Measurements from ENCODE around the gene PPTC7. TPM values are rescaled to one million over a fixed set of nuclear protein-coding genes. Genes with fewer than 3 reads are reported as not detected.

Gene PPTC7
- total and polyA plus RNA-seq, 2 of the 4 experiments (the other 2 are of a cell fraction), result 4.1 to 6.8 TPM

DNA sequence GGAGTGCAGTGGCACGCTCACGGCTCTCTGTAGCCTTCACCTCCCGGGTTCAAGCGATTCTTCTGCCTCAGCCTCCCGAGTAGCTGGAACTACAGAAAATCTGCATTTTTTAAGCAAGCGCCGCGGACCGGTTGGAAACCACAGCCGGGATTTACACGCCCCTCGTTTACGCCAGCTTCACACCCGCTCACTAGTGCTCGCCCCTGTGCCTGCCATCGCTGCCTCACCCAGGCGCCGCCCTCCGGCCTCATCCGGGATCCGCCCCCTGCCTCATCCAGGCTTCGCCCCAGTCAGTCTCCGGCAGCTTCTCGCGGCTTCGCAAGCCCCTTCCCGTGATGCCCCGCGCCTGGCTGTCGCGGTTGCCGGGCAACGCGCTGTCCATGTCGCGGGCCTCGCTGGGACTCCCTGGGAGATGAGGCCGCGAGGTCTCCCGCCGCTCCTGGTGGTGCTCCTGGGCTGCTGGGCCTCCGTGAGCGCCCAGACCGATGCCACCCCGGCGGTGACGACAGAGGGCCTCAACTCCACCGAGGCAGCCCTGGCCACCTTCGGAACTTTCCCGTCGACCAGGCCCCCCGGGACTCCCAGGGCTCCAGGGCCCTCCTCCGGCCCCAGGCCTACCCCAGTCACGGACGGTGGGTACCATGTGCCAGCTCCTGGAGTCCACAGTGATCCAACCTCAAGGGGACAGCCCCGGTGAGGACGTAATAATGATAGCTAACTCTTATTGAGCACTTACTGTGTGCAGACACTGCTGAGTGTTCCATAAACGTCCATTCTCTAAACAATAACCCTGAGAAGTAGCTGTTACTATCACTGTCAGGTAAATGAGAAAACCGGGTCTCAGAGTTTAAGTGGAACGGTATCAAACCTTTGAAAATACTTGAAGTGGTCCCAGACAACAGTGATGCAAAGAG is 30.9 kb upstream of the PPTC7 start, which contains the start of gene TCTN1:
TSS of gene TCTN1 (plus strand) at position 359 of the 914 bp plus-strand sequence. CDS start at position 413, 54 bp downstream.
- H2AK9ac ChIP-seq (replicated peaks; ENCODE audit: low read depth, low read length, poor library complexity), result peak within 1 kb of the TSS; percentile 34
- H2AFZ ChIP-seq (replicated peaks; ENCODE audit: low read length, poor library complexity), result peak within 1 kb of the TSS; percentile 99
- peak; percentile 100 for ATAC-seq (ENCODE audit: low read depth)
- H3K4ac ChIP-seq (ENCODE audit: low read depth, low read length), result peak within 1 kb of the TSS; percentile 82
- peak within 1 kb of the TSS; percentile 20; the same call in 1 of the 2 replicates for H2BK20ac ChIP-seq (ENCODE audit: low read depth, low read length)
- 0 out of 2 replicates have a peak within 1 kb of the TSS, but pooled peaks have one; percentile 39 for H4K91ac ChIP-seq (ENCODE audit: insufficient read depth, low read depth, low read length)
- peak within 1 kb of the TSS; percentile 82 for H4K5ac ChIP-seq (ENCODE audit: low read depth, low read length)
- peak within 1 kb of the TSS; percentile 73; the same call in 1 of the 2 replicates for H3K23ac ChIP-seq (ENCODE audit: low read depth, low read length)
- H3K9me3 ChIP-seq (ENCODE audit: control insufficient read depth, insufficient read depth, low read length), result no peaks in the 10 kb centered on the region
- peaks cover 5 to 7% of the 10 kb centered on the region in 2 experiments for H3K79me1 ChIP-seq (ENCODE audit: low read depth in 1 of 2, low read length in 2 of 2)
- no peaks in the 10 kb centered on the region for H3K4me1 ChIP-seq (ENCODE audit: control insufficient read depth, insufficient read depth, low read length)
- BruUV-seq (replicated peaks), result no TSS peak
- intact Hi-C loops (cut with micrococcal nuclease) (loop anchor here (1.0 to 5.0 kb wide), 2 partner anchors 128 to 212 kb away; partner anchors contain the start of gene PPP1CC), in situ Hi-C loops (cut with MboI; ENCODE audit: low sequenced_read_pairs) (loop anchor here (10.0 kb wide), 1 partner anchor 271 kb away; no protein-coding TSS in a partner anchor), dilution Hi-C loops (cut with HindIII; ENCODE audit: low sequenced_read_pairs, unreplicated experiment) (no loop called here)
- H2BK15ac ChIP-seq (ENCODE audit: low read depth, low read length), result no peak within 1 kb of the TSS; the same call in 2 of the 3 replicates
- peak within 1 kb of the TSS; percentile 80 for H3K56ac ChIP-seq (ENCODE audit: extremely low read depth, insufficient read depth, low read length)
- POLR2A ChIA-PET (ENCODE audit: unreplicated experiment), result interaction anchor here (0.6 kb wide), 1 partner anchor 216 kb away, joined by 8 read pairs; no protein-coding TSS in a partner anchor
- CTCF ChIA-PET, result interaction anchor here (0.7 to 0.8 kb wide), 2 partner anchors 10 to 12 kb away, joined by 3 read pairs; no protein-coding TSS in a partner anchor
- DNase-seq, result peak; percentile 91
- no peaks in the 10 kb centered on the region for H4K20me1 ChIP-seq (ENCODE audit: insufficient read depth, low read length)
- no peaks in the 10 kb centered on the region for H3K27me3 ChIP-seq (ENCODE audit: control insufficient read depth, insufficient read depth, low read length)
- H3K36me3 ChIP-seq (ENCODE audit: control insufficient read depth, insufficient read depth, low read length), result peaks cover 2% of the 10 kb centered on the region; the same call in 1 of the 2 replicates
- peak within 1 kb of the TSS; percentile 88 for H3K14ac ChIP-seq (replicated peaks; ENCODE audit: low read depth, low read length)
- H2AK5ac ChIP-seq (ENCODE audit: low read depth, low read length), result no peak within 1 kb of the TSS
- peak within 1 kb of the TSS; percentile 94 to 99 for H4K8ac ChIP-seq (ENCODE audit: low read depth in 2 of 2, low read length in 2 of 2)
- TF ChIP-seq MXI1 (IDR thresholded peaks at IDR 0.05; ENCODE audit: borderline replicate concordance, low read depth, low read length), result peak; percentile 87; the same call in 1 of the 2 replicates
- no peak for TF ChIP-seq MAFK (IDR thresholded peaks at IDR 0.05; ENCODE audit: low read depth, low read length)
- TF ChIP-seq BHLHE40 (IDR thresholded peaks at IDR 0.05; ENCODE audit: low read depth, low read length), result no peak
- TF ChIP-seq, protein P1, sequence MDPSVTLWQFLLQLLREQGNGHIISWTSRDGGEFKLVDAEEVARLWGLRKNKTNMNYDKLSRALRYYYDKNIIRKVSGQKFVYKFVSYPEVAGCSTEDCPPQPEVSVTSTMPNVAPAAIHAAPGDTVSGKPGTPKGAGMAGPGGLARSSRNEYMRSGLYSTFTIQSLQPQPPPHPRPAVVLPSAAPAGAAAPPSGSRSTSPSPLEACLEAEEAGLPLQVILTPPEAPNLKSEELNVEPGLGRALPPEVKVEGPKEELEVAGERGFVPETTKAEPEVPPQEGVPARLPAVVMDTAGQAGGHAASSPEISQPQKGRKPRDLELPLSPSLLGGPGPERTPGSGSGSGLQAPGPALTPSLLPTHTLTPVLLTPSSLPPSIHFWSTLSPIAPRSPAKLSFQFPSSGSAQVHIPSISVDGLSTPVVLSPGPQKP (IDR thresholded peaks at IDR 0.05; ENCODE audit: borderline replicate concordance, low read depth, low read length), result no peak
- TF ChIP-seq MAZ (IDR thresholded peaks at IDR 0.05; ENCODE audit: borderline replicate concordance, low read depth, low read length), result peak; percentile 46; the same call in 1 of the 2 replicates
- no peak for TF ChIP-seq CEBPB (IDR thresholded peaks at IDR 0.05; ENCODE audit: low read depth, low read length)
- TF ChIP-seq, protein P2, sequence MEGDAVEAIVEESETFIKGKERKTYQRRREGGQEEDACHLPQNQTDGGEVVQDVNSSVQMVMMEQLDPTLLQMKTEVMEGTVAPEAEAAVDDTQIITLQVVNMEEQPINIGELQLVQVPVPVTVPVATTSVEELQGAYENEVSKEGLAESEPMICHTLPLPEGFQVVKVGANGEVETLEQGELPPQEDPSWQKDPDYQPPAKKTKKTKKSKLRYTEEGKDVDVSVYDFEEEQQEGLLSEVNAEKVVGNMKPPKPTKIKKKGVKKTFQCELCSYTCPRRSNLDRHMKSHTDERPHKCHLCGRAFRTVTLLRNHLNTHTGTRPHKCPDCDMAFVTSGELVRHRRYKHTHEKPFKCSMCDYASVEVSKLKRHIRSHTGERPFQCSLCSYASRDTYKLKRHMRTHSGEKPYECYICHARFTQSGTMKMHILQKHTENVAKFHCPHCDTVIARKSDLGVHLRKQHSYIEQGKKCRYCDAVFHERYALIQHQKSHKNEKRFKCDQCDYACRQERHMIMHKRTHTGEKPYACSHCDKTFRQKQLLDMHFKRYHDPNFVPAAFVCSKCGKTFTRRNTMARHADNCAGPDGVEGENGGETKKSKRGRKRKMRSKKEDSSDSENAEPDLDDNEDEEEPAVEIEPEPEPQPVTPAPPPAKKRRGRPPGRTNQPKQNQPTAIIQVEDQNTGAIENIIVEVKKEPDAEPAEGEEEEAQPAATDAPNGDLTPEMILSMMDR (conservative IDR thresholded peaks at IDR 0.05; ENCODE audit: low read depth, low read length), result no peak
- TF ChIP-seq POLR2A (IDR thresholded peaks at IDR 0.05; ENCODE audit: low read depth, low read length), result peak; percentile 62; the same call in 1 of the 2 replicates
- TF ChIP-seq SMC3 (IDR thresholded peaks at IDR 0.05; ENCODE audit: low read depth, low read length), result no peak
- no peak for TF ChIP-seq NFE2L2 (IDR thresholded peaks at IDR 0.05; ENCODE audit: low read depth, low read length)
- H3K4me2 ChIP-seq (ENCODE audit: low read depth, low read length), result peak within 1 kb of the TSS; percentile 93
- no peak within 1 kb of the TSS for H3K18ac ChIP-seq (ENCODE audit: low read depth, low read length)
- H2BK5ac ChIP-seq (ENCODE audit: low read depth, low read length, poor library complexity, severe bottlenecking), result no peak within 1 kb of the TSS
- 2% methylated on average over 41 of the region's 60 CpGs; no CpG with 5 or more reads in 1 of the 2 experiments for WGBS, 2 experiments (ENCODE audit: extremely low coverage in 2 of 2, insufficient read length in 1 of 2)
- H3K9ac ChIP-seq (ENCODE audit: low read depth, low read length), result peak within 1 kb of the TSS; percentile 87
- peak within 1 kb of the TSS; percentile 58; the same call in 1 of the 2 replicates for H2BK120ac ChIP-seq (ENCODE audit: low read depth, low read length)
- H3K27ac ChIP-seq (ENCODE audit: insufficient read depth, low read length), result peak within 1 kb of the TSS; percentile 56
- H3K9me1 ChIP-seq (ENCODE audit: insufficient read depth, low read length), result no peaks in the 10 kb centered on the region
- H3K4me3 ChIP-seq (ENCODE audit: insufficient read depth, low read depth, low read length), result peak within 1 kb of the TSS; percentile 64
